ENCODE results near the gene ADPRM. TPM values are rescaled to one million over a fixed set of nuclear protein-coding genes. Genes with fewer than 3 reads are reported as not detected.

Gene ADPRM
- total RNA-seq, 1 donor from 2014 or later = 3.3 TPM

GRCh38 chr17:10755592-10756127 is 58.3 kb downstream of the ADPRM start:
- DNase-seq (no peak), ATAC-seq (ENCODE audit: poor library complexity) (no peak)
- intact Hi-C loops (cut with DNase I) = no loop called here

DNA sequence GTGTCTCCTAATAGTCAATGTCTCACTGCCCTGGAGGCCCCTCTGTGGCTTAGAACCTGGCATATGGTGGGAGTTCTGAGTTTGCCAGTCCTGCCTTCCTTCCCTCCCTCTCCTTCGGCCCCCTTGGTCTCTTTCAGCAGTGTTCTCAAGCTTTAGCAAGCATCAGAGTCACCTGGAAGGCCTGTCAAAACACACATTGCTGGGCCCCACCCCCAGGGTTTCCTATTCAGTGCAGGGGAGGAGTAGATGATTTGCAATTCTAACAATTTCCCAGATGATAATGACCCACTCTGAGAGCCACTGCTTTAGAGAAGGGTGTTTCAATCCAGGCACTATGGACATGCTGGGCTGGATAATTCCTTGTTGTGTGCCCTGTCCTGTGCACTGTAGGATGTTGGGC is 58.8 kb downstream of the ADPRM start:
- intact Hi-C loops (cut with DNase I) = no loop called here
- ATAC-seq (ENCODE audit: poor library complexity) = no peak
- DNase-seq = no peak

DNA sequence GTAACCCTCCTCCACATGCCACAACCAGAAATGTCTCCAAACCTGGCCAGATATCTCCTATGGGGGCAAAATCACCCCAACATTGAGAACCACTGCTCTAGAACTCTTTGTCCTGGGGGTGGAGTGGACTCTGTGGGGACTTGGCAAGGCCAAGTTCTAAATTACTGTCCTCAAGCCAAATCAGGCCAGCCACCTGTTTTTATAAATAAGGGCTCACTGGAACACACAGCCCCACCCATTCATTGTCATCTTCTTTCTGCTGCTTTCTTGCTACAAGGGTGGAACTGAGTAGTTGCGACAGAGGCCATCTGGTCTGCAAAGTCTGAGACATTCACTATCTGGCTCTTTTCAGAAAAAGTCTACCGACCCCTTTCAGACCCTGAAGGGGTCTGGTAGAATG is 59.2 kb downstream of the ADPRM start:
- intact Hi-C loops (cut with DNase I) = no loop called here
- DNase-seq (no peak), ATAC-seq (ENCODE audit: poor library complexity) (no peak)

DNA sequence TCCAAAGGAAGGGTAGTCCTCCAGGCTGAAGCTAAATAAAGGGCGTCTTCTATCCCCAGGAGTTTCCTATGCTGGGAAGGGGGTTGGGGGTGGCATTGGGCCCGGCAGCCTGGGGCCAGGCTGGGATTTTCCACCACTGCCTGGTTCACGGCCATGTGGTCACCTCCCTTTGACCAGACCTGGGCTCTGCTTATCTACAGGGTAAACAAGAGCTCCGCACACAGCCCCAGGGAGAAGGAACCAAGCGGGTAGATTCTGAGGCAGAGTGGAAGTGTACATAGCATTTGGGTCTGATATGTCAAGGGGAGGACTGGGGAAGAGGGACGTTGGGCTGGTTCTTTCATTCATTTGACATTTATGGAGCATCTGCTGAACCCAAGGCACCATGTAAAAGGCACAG is 59.7 kb downstream of the ADPRM start:
- ATAC-seq (ENCODE audit: poor library complexity) (no peak), DNase-seq (no peak)
- intact Hi-C loops (cut with DNase I) = no loop called here

DNA sequence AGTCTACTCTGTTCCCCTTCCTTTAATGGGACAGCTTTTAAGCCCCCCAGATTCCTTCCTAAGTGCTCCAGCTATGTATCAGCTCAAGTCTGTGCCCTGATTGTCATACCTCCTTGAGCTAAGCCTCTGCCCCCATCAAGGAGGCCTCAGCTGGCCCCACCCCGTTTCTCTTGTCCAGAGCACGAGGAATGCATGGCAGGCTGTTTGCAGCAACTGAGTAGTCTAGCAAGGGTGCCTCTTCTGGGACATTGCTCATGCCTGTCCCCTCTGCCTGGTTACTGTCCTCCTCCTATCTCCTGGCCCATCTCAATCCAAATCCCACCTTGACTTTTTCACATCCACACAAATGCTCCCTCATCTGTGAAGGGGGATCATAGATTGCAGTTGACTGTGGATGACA is 60.3 kb downstream of the ADPRM start:
- no peak for DNase-seq
- intact Hi-C loops (cut with DNase I) = no loop called here

GRCh38 chr17:10758062-10758461 is 60.7 kb downstream of the ADPRM start:
- DNase-seq (no peak), ATAC-seq (ENCODE audit: poor library complexity) (no peak)
- intact Hi-C loops (cut with DNase I) = no loop called here

More for the DNA sequence above, 60.3 kb downstream of the ADPRM start:
- no peak for ATAC-seq (ENCODE audit: poor library complexity)

Other genes starting within 250 kb of the ADPRM start
- not detected for gene MYH4, start 228.0 kb upstream of the ADPRM start, total RNA-seq
- gene MYH1, start 179.1 kb upstream of the ADPRM start, total RNA-seq = not detected
- not detected for gene MYH2, start 147.9 kb upstream of the ADPRM start, total RNA-seq
- gene MYH3, start 40.3 kb upstream of the ADPRM start, total RNA-seq = 0.22 TPM
- 27.6 TPM for gene SCO1, start 61 bp upstream of the ADPRM start, total RNA-seq
- 7.6 TPM for gene TMEM220, start 32.4 kb downstream of the ADPRM start, total RNA-seq
- gene TMEM238L, start 106.5 kb downstream of the ADPRM start, total RNA-seq = not detected
- not detected for gene PIRT, start 140.5 kb downstream of the ADPRM start, total RNA-seq

Data from Right ventricle myocardium superior (tissue), 1 donor.